GM23248 (cell line): ENCODE data around the gene GPR55.

Source experiments
- EZH2 ChIP-seq: fragments of 200-600 bp; sonication (generic); IDR thresholded peaks from 2 replicates; pipeline ENCODE4 v1.6.1; 2018; ENCODE audit warnings: antibody characterized with exemption, mild to moderate bottlenecking; ENCODE audit not compliant: insufficient read depth, poor library complexity, severe bottlenecking
- EZH2phosphoT487 ChIP-seq: fragments of 200-600 bp; sonication (generic); IDR thresholded peaks from 2 replicates; pipeline ENCODE4 v1.6.1; 2018; ENCODE audit warnings: antibody characterized with exemption, moderate library complexity, mild to moderate bottlenecking, low read depth; ENCODE audit not compliant: insufficient read depth

GRCh38 chr2:230866756-230867523, 58.1 kb downstream of the GPR55 start:
- no peak for TF ChIP-seq EZH2
- no peak for TF ChIP-seq EZH2phosphoT487
